ENCODE results near the gene RPL37. TPM values are rescaled to one million over a fixed set of nuclear protein-coding genes. Genes with fewer than 3 reads are reported as not detected.

Gene RPL37
- polyA plus RNA-seq, 1 donor (not counting 4 experiments of a cell fraction or from before 2014, with no cell fraction given) = 3,448 TPM

DNA sequence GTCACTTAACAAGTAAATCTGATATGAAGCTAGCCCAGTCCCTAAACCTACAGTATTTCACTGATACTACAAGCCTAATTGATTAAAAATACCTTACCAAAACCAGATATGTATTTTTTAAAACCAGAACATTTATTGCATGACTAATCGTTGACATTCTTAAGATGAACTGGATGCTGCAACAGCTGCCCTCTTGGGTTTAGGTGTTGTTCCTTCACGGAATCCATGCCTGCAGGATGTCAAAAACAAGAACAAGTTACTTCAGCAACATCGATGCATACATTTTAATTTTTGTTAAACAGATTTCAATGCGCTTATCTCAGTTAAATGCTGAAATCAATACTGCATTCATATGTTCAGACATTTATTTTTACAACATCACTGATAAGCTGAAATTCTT lies 2.7 kb downstream of the RPL37 start:
- FAIRE-seq = no peak
- Histone ChIP-seq H3K4me1 (ENCODE audit: control insufficient read depth, extremely low read depth, insufficient read depth, low read length) (peaks cover 29% of the 10 kb centered on the region), H3K27ac (ENCODE audit: control insufficient read depth, insufficient read depth, low read length) (peak overlapping the region; percentile 44), H4K20me1 (ENCODE audit: control insufficient read depth, extremely low read depth, insufficient read depth, low read length) (peaks cover 42% of the 10 kb centered on the region), H2AFZ (ENCODE audit: control insufficient read depth, low read length) (no peak overlapping the region), H3K79me2 (ENCODE audit: control insufficient read depth, insufficient read depth, low read length) (peaks cover 65% of the 10 kb centered on the region), H3K4me3 (ENCODE audit: control insufficient read depth in 2 of 3, extremely low read depth in 1 of 3, insufficient read depth in 2 of 3, low read depth in 1 of 3, low read length in 3 of 3) (peak overlapping the region in 1 of 3 experiments; percentile 83), H3K27me3 (ENCODE audit: control insufficient read depth, extremely low read depth, insufficient read depth, low read length) (no peaks in the 10 kb centered on the region), H3K9me3 (ENCODE audit: control insufficient read depth, low read depth, low read length) (no peaks in the 10 kb centered on the region), H3K36me3 (ENCODE audit: control insufficient read depth in 2 of 2, extremely low read depth in 1 of 2, insufficient read depth in 2 of 2, low read length in 2 of 2) (peaks cover 36 to 65% of the 10 kb centered on the region in 2 experiments), H3K9ac (ENCODE audit: control insufficient read depth, extremely low read depth, insufficient read depth, low read length) (peak overlapping the region; percentile 99), H3K4me2 (ENCODE audit: control insufficient read depth, extremely low read depth, insufficient read depth, low read depth, low read length) (peak overlapping the region; percentile 95), H3K9me1 (ENCODE audit: control insufficient read depth, extremely low read depth, insufficient read depth, low read length) (peaks cover 5% of the 10 kb centered on the region)
- no peak for DNase-seq (ENCODE audit: low read depth, low spot score)
- dilution Hi-C loops (cut with MboI; ENCODE audit: extremely low pct_ligation_motif_present, low sequenced_read_pairs) = no loop called here
- no peak for TF ChIP-seq EZH2 (IDR thresholded peaks at IDR 0.05; ENCODE audit: low read length)
- TF ChIP-seq, protein P1, sequence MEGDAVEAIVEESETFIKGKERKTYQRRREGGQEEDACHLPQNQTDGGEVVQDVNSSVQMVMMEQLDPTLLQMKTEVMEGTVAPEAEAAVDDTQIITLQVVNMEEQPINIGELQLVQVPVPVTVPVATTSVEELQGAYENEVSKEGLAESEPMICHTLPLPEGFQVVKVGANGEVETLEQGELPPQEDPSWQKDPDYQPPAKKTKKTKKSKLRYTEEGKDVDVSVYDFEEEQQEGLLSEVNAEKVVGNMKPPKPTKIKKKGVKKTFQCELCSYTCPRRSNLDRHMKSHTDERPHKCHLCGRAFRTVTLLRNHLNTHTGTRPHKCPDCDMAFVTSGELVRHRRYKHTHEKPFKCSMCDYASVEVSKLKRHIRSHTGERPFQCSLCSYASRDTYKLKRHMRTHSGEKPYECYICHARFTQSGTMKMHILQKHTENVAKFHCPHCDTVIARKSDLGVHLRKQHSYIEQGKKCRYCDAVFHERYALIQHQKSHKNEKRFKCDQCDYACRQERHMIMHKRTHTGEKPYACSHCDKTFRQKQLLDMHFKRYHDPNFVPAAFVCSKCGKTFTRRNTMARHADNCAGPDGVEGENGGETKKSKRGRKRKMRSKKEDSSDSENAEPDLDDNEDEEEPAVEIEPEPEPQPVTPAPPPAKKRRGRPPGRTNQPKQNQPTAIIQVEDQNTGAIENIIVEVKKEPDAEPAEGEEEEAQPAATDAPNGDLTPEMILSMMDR (optimal IDR thresholded peaks at IDR 0.05 in 1 of 3, IDR thresholded peaks at IDR 0.05 in 1 of 3, conservative IDR thresholded peaks at IDR 0.05 in 1 of 3; ENCODE audit: extremely low read depth in 1 of 3, insufficient read depth in 2 of 3, low read length in 3 of 3) = no peak

DNA sequence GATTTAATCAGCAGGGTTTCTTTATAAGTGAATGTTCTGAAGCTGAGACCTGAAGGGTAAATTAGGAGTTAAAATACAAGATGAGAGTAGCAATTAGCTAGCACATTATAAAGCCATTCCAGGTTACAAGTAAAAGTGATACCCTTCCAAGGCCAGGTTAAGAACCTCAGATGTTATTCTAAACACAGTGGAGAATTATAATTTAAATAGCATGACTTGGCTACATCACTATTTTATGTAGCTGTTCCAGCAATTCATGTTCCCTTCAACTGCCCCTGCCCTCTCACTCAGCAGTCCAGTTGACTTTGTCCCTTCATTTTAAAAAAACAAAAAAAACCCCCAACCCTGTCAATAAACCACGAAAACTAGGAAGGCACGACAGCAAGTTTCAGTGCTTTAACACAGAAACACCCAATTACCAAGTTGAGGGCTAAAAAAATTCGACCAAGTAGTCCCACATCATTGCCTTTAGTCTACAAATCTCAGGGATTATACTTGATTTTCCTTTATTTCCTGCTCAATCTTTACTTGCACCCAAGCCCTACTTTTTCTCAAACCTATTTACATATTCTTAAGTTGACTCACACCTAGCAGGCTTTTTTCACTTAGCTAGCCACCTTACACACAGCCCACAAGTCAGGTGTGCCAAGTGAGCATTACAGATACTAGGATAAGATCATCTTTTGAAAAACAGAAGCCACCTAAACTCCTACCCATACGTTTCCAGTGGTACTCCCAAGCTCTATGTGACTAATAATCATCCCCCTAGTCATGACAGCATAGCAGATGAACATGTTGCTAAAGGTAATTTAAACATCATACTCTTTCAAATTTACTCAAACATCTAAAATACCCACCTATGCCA lies 3.4 kb downstream of the RPL37 start:
- Histone ChIP-seq H3K4me3 (ENCODE audit: control insufficient read depth in 2 of 3, extremely low read depth in 1 of 3, insufficient read depth in 2 of 3, low read depth in 1 of 3, low read length in 3 of 3) (no peak overlapping the region), H3K9ac (ENCODE audit: control insufficient read depth, extremely low read depth, insufficient read depth, low read length) (no peak overlapping the region), H3K4me2 (ENCODE audit: control insufficient read depth, extremely low read depth, insufficient read depth, low read depth, low read length) (peak overlapping the region; percentile 31), H2AFZ (ENCODE audit: control insufficient read depth, low read length) (no peak overlapping the region), H3K27me3 (ENCODE audit: control insufficient read depth, extremely low read depth, insufficient read depth, low read length) (no peaks in the 10 kb centered on the region), H3K4me1 (ENCODE audit: control insufficient read depth, extremely low read depth, insufficient read depth, low read length) (peaks cover 26% of the 10 kb centered on the region), H4K20me1 (ENCODE audit: control insufficient read depth, extremely low read depth, insufficient read depth, low read length) (peaks cover 49% of the 10 kb centered on the region), H3K27ac (ENCODE audit: control insufficient read depth, insufficient read depth, low read length) (peak overlapping the region; percentile 44), H3K9me1 (ENCODE audit: control insufficient read depth, extremely low read depth, insufficient read depth, low read length) (peaks cover 5% of the 10 kb centered on the region), H3K36me3 (ENCODE audit: control insufficient read depth in 2 of 2, extremely low read depth in 1 of 2, insufficient read depth in 2 of 2, low read length in 2 of 2) (peaks cover 44 to 72% of the 10 kb centered on the region in 2 experiments), H3K79me2 (ENCODE audit: control insufficient read depth, insufficient read depth, low read length) (peaks cover 65% of the 10 kb centered on the region), H3K9me3 (ENCODE audit: control insufficient read depth, low read depth, low read length) (no peaks in the 10 kb centered on the region)
- TF ChIP-seq, protein P1 (optimal IDR thresholded peaks at IDR 0.05 in 1 of 3, IDR thresholded peaks at IDR 0.05 in 1 of 3, conservative IDR thresholded peaks at IDR 0.05 in 1 of 3; ENCODE audit: extremely low read depth in 1 of 3, insufficient read depth in 2 of 3, low read length in 3 of 3) = no peak
- no peak for TF ChIP-seq EZH2 (IDR thresholded peaks at IDR 0.05; ENCODE audit: low read length)
- dilution Hi-C loops (cut with MboI; ENCODE audit: extremely low pct_ligation_motif_present, low sequenced_read_pairs) = no loop called here
- DNase-seq (ENCODE audit: low read depth, low spot score) (no peak), FAIRE-seq (no peak)

Data from keratinocyte (primary cell).